HepG2 (cell line): ENCODE results near the gene PRR22.

Experiments used
- CTCF ChIP-seq: sonication (generic); formaldehyde crosslinking; IDR thresholded peaks from 2 replicates; pipeline ENCODE4 v1.5.0; 2020; ENCODE audit warnings: mild to moderate bottlenecking, missing genetic modification reagents, moderate library complexity
- ELF4 ChIP-seq: sonication (generic); formaldehyde crosslinking; IDR thresholded peaks from 2 replicates; pipeline ENCODE4 v1.5.0; 2020; ENCODE audit warnings: missing genetic modification reagents, mild to moderate bottlenecking, moderate library complexity, borderline replicate concordance
- EP300 ChIP-seq, 3 experiments: sonication (generic) in 1 of 3; formaldehyde crosslinking in 1 of 3; IDR thresholded peaks; 2 replicates each; pipeline versions ENCODE4 v1.5.1 to v1.6.1; 2011 to 2020; ENCODE audit warnings: low read depth in 2 of 3, low read length in 2 of 3, borderline replicate concordance in 1 of 3, improper control_type of control experiment in 1 of 3, mild to moderate bottlenecking in 1 of 3, missing genetic modification reagents in 1 of 3, moderate library complexity in 1 of 3
- GPN1 ChIP-seq: sonication (generic); formaldehyde crosslinking; IDR thresholded peaks from 2 replicates; pipeline ENCODE4 v1.5.1; 2020; ENCODE audit warnings: missing genetic modification reagents, borderline replicate concordance
- NR1H2 ChIP-seq: sonication (generic); formaldehyde crosslinking; IDR thresholded peaks from 2 replicates; pipeline ENCODE4 v1.8.1; 2022; ENCODE audit warnings: low read depth, missing genetic modification reagents, borderline replicate concordance
- PLSCR1 ChIP-seq: sonication (generic); formaldehyde crosslinking; IDR thresholded peaks from 2 replicates; pipeline ENCODE4 v1.5.0; 2020; ENCODE audit warnings: missing genetic modification reagents, mild to moderate bottlenecking, borderline replicate concordance
- RBM22 ChIP-seq: fragments of 200-400 bp; formaldehyde crosslinking; optimal IDR thresholded peaks from 2 replicates; pipeline ENCODE3; 2017; ENCODE audit warnings: mild to moderate bottlenecking, low read length, moderate library complexity
- TFAP4 ChIP-seq: sonication (generic); IDR thresholded peaks from 2 replicates; pipeline ENCODE4 v1.6.1; 2016; ENCODE audit warnings: low read depth, borderline replicate concordance
- ZBTB1 ChIP-seq: sonication (generic); formaldehyde crosslinking; IDR thresholded peaks from 2 replicates; pipeline ENCODE4 v1.4.0; 2020; ENCODE audit warnings: missing genetic modification reagents, borderline replicate concordance
- ZKSCAN1 ChIP-seq: fragments of 150-350 bp; IDR thresholded peaks from 2 replicates; pipeline ENCODE4 v1.6.1; 2014; ENCODE audit warnings: low read length
- ZNF292 ChIP-seq: sonication (generic); formaldehyde crosslinking; IDR thresholded peaks from 2 replicates; pipeline ENCODE4 v1.8.1; 2022; ENCODE audit warnings: mild to moderate bottlenecking, low read depth, missing genetic modification reagents, borderline replicate concordance
- ZNF350 ChIP-seq: sonication (generic); formaldehyde crosslinking; IDR thresholded peaks from 2 replicates; pipeline ENCODE4 v1.4.0; 2020; ENCODE audit warnings: mild to moderate bottlenecking, low read depth, missing genetic modification reagents, borderline replicate concordance

GRCh38 chr19:5827891-5828660 is 43.5 kb upstream of the PRR22 start:
- TF ChIP-seq EP300 (IDR thresholded peaks at IDR 0.05; ENCODE audit: low read depth in 2 of 2, low read length in 2 of 2) (no peak), EP300 (CRISPR knock-in tag; IDR thresholded peaks at IDR 0.05; ENCODE audit: borderline replicate concordance) (peak; percentile 64), CTCF (CRISPR knock-in tag) (peak; percentile 23; the same call in 1 of the 2 replicates), TFAP4 (peak; percentile 7; the same call in 1 of the 2 replicates), GPN1 (CRISPR knock-in tag) (no peak), ZNF350 (peak; percentile 71; the same call in 1 of the 2 replicates), ELF4 (CRISPR knock-in tag) (no peak), ZNF292 (CRISPR knock-in tag) (peak; percentile 30; the same call in 1 of the 2 replicates), RBM22 (peak; percentile 85), NR1H2 (CRISPR knock-in tag) (no peak), PLSCR1 (no peak), ZKSCAN1 (no peak), ZBTB1 (CRISPR knock-in tag) (0 out of 2 replicates have a peak, but pooled peaks have one; percentile 41)
